Urinary bladder (tissue), 4 donors: ENCODE data around the gene PCF11. TPM values are rescaled to one million over a fixed set of nuclear protein-coding genes. Genes with fewer than 3 reads are reported as not detected.
A peak's percentile ranks its signal among the peaks of the same experiment; 100 is the strongest.
"Not testable (repeated sequence)": the region's sequence is repeated elsewhere in the genome, so short reads cannot be mapped to it uniquely, and the experiment has no call there.

Experiments used
- DNase-seq: peaks from one replicate; pipeline ENCODE4 v3.0.0-alpha.2; 2015; ENCODE audit errors: extremely low spot score
- H3K27ac ChIP-seq: one replicate; pipeline ENCODE4 v1.5.1; 2013; ENCODE audit warnings: low read depth, mild to moderate bottlenecking, moderate library complexity
- H3K36me3 ChIP-seq: one replicate; pipeline ENCODE4 v1.6.1; 2013; ENCODE audit warnings: mild to moderate bottlenecking, moderate library complexity; ENCODE audit not compliant: insufficient read depth
- H3K4me1 ChIP-seq: one replicate; pipeline ENCODE4 v1.6.1; 2013; ENCODE audit warnings: mild to moderate bottlenecking, moderate library complexity; ENCODE audit not compliant: insufficient read depth
- H3K4me3 ChIP-seq: one replicate; pipeline ENCODE4 v1.5.1; 2013; ENCODE audit warnings: low read depth, low read length
- WGBS: extraction: QIAGEN DNeasy Blood & Tissue Kit; methylation state at CpG from one replicate; pipeline ENCODE4 v1.1.7; 2013; 5-methylcytosine and 5-hydroxymethylcytosine counted together
- polyA plus RNA-seq: library from polyadenylated mRNA; stranded (reverse); fragments of 200-250 nt; gene quantifications from one replicate; pipeline ENCODE4 v1.2.3, GENCODE V29; 2013
- total RNA-seq: library from RNA; depleted of rRNA; stranded (reverse); fragments of >200 nt; gene quantifications from one replicate; pipeline ENCODE4 v1.2.3, GENCODE V29; 2014
- donor health status: healthy with polysubstance abuse.
- donor health status: healthy.

PCF11 gene
- total and polyA plus RNA-seq, 2 donors: 38.1 to 75.2 TPM

- Histone ChIP-seq H3K36me3 (peaks cover 2% of the 10 kb centered on the region), H3K27ac (peak overlapping the region; percentile 93), H3K4me3 (peak overlapping the region; percentile 83), H3K4me1 (peaks cover 4% of the 10 kb centered on the region)
- DNase-seq: peak; percentile 7
- WGBS: 18% methylated on average over 8 of the region's 8 CpGs
Observed at GRCh38 chr11:83192606-83193245, 35.8 kb downstream of the PCF11 start.

DNA sequence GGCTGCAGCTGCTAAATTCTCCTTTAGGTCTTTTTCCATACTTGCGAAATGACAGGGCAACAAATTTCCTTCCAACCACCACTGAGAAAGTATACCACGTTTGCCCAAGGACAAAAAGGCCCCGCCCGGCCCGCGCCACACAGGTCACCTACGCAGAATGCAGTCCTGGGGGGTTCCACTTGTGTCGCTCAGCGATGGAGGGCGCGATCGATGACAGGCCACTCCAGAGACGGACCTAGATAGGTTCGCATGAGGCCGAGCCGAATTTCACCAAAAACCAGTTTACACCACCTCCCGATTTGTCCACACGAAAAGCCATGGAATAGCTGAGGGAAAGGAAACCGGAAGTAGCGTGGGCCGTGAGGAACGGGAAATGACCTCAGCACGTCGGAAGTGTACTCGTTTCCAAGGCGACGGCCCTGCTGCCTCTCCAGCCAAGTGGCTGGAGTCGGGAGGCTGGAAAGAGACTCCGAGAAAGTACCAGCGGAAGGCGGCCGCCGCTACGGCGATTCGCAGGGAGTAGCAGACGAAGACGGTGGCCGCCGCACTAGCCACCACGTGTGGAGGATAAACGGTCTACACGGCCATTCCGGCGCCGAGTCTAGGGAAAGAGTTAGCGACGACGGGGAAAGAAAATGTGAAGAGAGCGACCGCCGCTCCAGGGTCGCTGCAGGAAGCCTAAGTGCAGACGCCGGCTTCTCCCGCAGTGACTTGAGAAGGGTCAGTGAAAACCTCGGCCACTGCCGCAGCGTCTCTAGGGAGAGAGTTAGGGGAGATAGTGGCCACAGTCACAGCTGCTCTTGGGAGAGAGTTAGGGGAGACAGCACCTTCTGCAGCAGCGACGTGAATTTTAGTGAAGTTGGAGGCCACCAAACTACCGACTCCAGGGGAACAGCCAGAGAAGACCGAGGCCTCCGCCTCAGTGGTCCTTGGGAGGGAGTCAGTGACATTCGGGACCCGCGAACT is 36.7 kb downstream of the PCF11 start, which contains the start of gene ANKRD42:
ANKRD42 (plus strand) TSS at position 398 of the 966 bp plus-strand sequence. CDS start 959 bp downstream, outside the sequence.
- peaks cover 4% of the 10 kb centered on the region for H3K4me1 ChIP-seq

DNA sequence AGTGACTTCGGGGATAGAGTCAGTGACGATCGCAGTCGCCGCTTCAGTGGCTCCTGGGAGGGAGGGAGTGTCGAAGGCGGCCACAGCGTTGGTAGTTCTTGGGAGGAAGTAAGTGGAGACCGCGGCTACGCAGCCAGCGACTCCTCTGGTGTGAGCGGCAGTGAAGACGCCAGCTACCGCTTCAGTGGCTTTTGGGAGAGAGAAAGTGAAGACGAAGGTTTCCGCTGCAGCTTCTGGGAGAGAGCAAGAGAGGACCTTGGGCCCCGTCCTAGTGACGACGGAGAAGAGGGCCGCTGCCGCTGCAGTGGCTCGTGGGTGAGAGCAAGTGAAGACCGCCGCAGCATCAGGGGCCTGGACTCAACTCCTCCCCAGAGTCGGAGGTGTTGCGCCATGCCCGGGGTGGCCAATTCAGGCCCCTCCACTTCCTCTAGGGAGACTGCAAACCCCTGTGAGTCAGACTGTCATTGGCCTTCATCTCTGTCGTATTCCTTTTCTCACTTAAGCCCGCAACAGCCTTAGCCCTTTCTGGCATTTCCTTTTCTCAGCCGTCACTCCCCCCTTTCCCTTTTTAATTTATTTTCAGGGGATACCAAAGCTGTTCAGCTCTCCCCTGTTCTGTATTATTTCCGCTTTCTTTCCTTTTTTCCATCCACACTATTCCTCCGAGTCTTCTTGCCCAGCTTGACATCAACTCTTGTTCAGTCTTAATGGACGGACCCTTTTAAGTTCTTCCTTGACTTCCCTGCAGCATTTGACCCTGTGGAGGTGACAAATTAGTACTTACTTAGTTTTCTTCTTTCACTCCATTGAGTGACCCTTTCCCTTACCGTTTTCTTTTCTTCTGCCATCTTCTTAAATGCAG is 37.6 kb downstream of the PCF11 start:
- Histone ChIP-seq H3K36me3 (peaks cover 1% of the 10 kb centered on the region), H3K27ac (peak overlapping the region; percentile 86), H3K4me3 (peak overlapping the region; percentile 83), H3K4me1 (peaks cover 4% of the 10 kb centered on the region)
- DNase-seq: peak; percentile 8
- WGBS: 2% methylated on average over 35 of the region's 35 CpGs

More for the DNA sequence above, 36.7 kb downstream of the PCF11 start, which contains the start of gene ANKRD42:
- peak; percentile 88 for DNase-seq
- H3K27ac ChIP-seq: peak within 1 kb of the TSS; percentile 93
- peak within 1 kb of the TSS; percentile 83 for H3K4me3 ChIP-seq
- H3K36me3 ChIP-seq: peaks cover 1% of the 10 kb centered on the region
- under 1% methylated on average over 67 of the region's 67 CpGs for WGBS

DNA sequence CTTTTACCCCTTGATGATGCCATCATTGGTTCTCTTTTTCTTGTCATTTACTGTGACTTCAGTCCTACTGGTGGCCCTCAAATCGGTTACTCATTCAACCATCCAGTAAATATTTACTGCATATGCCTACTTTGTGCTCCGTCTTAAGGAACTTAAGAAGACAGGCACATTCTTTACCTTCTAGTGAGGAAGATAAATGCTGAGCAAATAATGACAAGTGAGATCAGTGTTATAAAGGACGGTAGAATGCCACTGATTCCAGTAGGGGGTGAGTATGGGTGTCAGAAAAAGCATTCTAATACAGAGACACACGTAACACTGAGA is 38.2 kb downstream of the PCF11 start:
- DNase-seq: no peak
- peaks cover 1% of the 10 kb centered on the region for H3K36me3 ChIP-seq
- WGBS: 44% methylated on average over 4 of the region's 4 CpGs
- peak overlapping the region; percentile 83 for H3K4me3 ChIP-seq
- H3K27ac ChIP-seq: peak overlapping the region; percentile 86
- peaks cover 4% of the 10 kb centered on the region for H3K4me1 ChIP-seq

GRCh38 chr11:83195649-83196048 is 38.7 kb downstream of the PCF11 start:
- Histone ChIP-seq H3K4me1 (peaks cover 4% of the 10 kb centered on the region), H3K36me3 (peaks cover 3% of the 10 kb centered on the region), H3K27ac (no peak overlapping the region), H3K4me3 (no peak overlapping the region)
- no peak for DNase-seq
- WGBS: 96% methylated on average over 8 of the region's 8 CpGs

DNA sequence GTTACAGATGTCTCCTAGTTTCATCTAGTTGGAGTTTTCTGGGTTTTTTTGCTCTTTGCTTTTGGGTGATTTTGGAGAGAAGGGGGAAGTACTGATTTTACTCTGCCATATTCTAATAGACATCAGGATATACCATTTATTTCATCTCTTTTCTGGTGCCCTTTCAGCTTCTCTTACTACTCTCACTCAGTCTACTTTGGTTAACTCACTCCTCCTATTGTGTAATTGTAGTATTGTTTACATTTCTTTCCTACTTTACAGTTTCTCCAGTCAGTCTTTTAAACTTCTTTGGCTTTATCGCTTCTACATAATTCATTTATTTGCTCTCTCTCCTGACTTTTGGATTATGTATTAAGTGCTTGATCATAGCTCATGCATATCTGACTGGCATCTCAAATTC is 43.1 kb downstream of the PCF11 start:
- Histone ChIP-seq H3K36me3 (peaks cover 3% of the 10 kb centered on the region), H3K4me1 (no peaks in the 10 kb centered on the region), H3K27ac (no peak overlapping the region), H3K4me3 (no peak overlapping the region)
- 92% methylated on average over 1 of the region's 1 CpG for WGBS
- no peak for DNase-seq

GRCh38 chr11:83205608-83206185 is 48.8 kb downstream of the PCF11 start:
- H3K36me3 ChIP-seq: no peaks in the 10 kb centered on the region

GRCh38 chr11:83206221-83206620 is 49.3 kb downstream of the PCF11 start:
- DNase-seq: no peak
- Histone ChIP-seq H3K27ac (no peak overlapping the region), H3K4me1 (no peaks in the 10 kb centered on the region), H3K4me3 (no peak overlapping the region), H3K36me3 (no peaks in the 10 kb centered on the region)
- WGBS: 32% methylated on average over 1 of the region's 1 CpG

More at GRCh38 chr11:83205608-83206185, 48.8 kb downstream of the PCF11 start:
- DNase-seq: no peak
- H3K4me3 ChIP-seq: no peak overlapping the region
- no peaks in the 10 kb centered on the region for H3K4me1 ChIP-seq
- no peak overlapping the region for H3K27ac ChIP-seq
- WGBS: 89% methylated on average over 3 of the region's 3 CpGs

- not testable (repeated sequence) for H3K4me1 ChIP-seq, H3K36me3 ChIP-seq, H3K4me3 ChIP-seq, H3K27ac ChIP-seq, DNase-seq
- WGBS: 69% methylated on average over 4 of the region's 4 CpGs
Observed at GRCh38 chr11:83206771-83207382, 49.9 kb downstream of the PCF11 start.

GRCh38 chr11:83219095-83219494 is 62.2 kb downstream of the PCF11 start:
- no peak overlapping the region for H3K4me3 ChIP-seq
- no peaks in the 10 kb centered on the region for H3K36me3 ChIP-seq
- DNase-seq: no peak
- H3K27ac ChIP-seq: no peak overlapping the region
- 65% methylated on average over 8 of the region's 8 CpGs for WGBS
- H3K4me1 ChIP-seq: no peaks in the 10 kb centered on the region

DNA sequence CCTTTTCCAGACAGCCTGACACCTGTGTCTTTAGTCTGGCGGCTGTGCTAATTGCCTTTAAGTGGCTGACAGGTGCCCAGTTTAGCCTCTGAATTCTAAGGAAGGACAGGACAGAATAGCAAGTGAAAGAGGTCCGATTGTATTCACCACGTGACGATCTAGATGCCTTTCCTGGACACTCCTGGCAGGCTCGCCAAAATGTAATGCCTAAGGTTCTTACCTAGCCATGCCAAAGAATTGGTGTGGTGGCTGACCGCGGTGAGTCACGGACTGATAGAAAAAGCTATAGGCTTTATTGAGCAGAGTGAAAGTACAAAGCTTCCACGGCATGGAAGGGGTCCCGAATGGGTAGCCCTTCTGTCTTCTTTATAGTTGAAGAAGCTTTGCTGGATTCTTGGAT is 63.3 kb downstream of the PCF11 start:
- DNase-seq: no peak
- H3K4me3 ChIP-seq: no peak overlapping the region
- WGBS: 88% methylated on average over 10 of the region's 10 CpGs
- H3K4me1 ChIP-seq: no peaks in the 10 kb centered on the region
- H3K36me3 ChIP-seq: no peaks in the 10 kb centered on the region
- H3K27ac ChIP-seq: no peak overlapping the region

- DNase-seq: no peak
- H3K4me3 ChIP-seq: no peak overlapping the region
- no peaks in the 10 kb centered on the region for H3K4me1 ChIP-seq
- no peak overlapping the region for H3K27ac ChIP-seq
- H3K36me3 ChIP-seq: no peaks in the 10 kb centered on the region
Observed at GRCh38 chr11:83221694-83222093, 64.8 kb downstream of the PCF11 start.

- H3K27ac ChIP-seq: no peak overlapping the region
- WGBS: 96% methylated on average over 1 of the region's 1 CpG
- DNase-seq: no peak
- H3K4me1 ChIP-seq: no peaks in the 10 kb centered on the region
- H3K36me3 ChIP-seq: no peaks in the 10 kb centered on the region
- H3K4me3 ChIP-seq: no peak overlapping the region
Observed at GRCh38 chr11:83222499-83222898, 65.6 kb downstream of the PCF11 start.
